ENCODE measurements around the gene FOXRED1. TPM values are rescaled to one million over a fixed set of nuclear protein-coding genes. Genes with fewer than 3 reads are reported as not detected.

Gene FOXRED1
- total RNA-seq, 1 donor from 2014 or later, result 22.2 TPM

- no peak for DNase-seq (ENCODE audit: low spot score)
These were observed 42.7 kb downstream of the FOXRED1 start for GRCh38 chr11:126311401-126312291.

- no peak for DNase-seq (ENCODE audit: low spot score)
These were observed 44.0 kb downstream of the FOXRED1 start for GRCh38 chr11:126312961-126313360.

GRCh38 chr11:126313826-126314225 lies 44.9 kb downstream of the FOXRED1 start:
- DNase-seq (ENCODE audit: low spot score), result no peak

- DNase-seq (ENCODE audit: low spot score), result no peak
These were observed 48.4 kb downstream of the FOXRED1 start for GRCh38 chr11:126317432-126317755.

- no peak for DNase-seq (ENCODE audit: low spot score)
These were observed 49.0 kb downstream of the FOXRED1 start for GRCh38 chr11:126317756-126318573.

- no peak for DNase-seq (ENCODE audit: low spot score)
These were observed 49.8 kb downstream of the FOXRED1 start for GRCh38 chr11:126318574-126319373.

- DNase-seq (ENCODE audit: low spot score), result no peak
These were observed 50.4 kb downstream of the FOXRED1 start for GRCh38 chr11:126319374-126319740.

GRCh38 chr11:126322996-126323395 lies 54.0 kb downstream of the FOXRED1 start:
- DNase-seq (ENCODE audit: low spot score), result no peak

GRCh38 chr11:126327281-126328000 lies 58.5 kb downstream of the FOXRED1 start:
- no peak for DNase-seq (ENCODE audit: low spot score)

Other genes starting within 250 kb of the FOXRED1 start
- gene CDON, start 206.3 kb upstream of the FOXRED1 start, total RNA-seq, result 12.0 TPM
- 24.2 TPM for gene RPUSD4, start 57.5 kb upstream of the FOXRED1 start, total RNA-seq
- 18.7 TPM for gene FAM118B, start 57.4 kb upstream of the FOXRED1 start, total RNA-seq
- 121 TPM for gene SRPRA, start 259 bp upstream of the FOXRED1 start, total RNA-seq
- 12.5 TPM for gene TIRAP, start 13.9 kb downstream of the FOXRED1 start, total RNA-seq
- 10.8 TPM for gene DCPS, start 34.9 kb downstream of the FOXRED1 start, total RNA-seq
- 65.2 TPM for gene ST3GAL4, start 86.5 kb downstream of the FOXRED1 start, total RNA-seq

All from mesenteric fat pad (tissue), 1 donor.